Measurements from ENCODE around the gene PPP6R3.

The PPP6R3 gene

GRCh38 chr11:68569357-68569756, 108.8 kb downstream of the PPP6R3 start:
- no peak for DNase-seq

GRCh38 chr11:68570691-68571090, 110.1 kb downstream of the PPP6R3 start:
- no peak for DNase-seq

- no peak for DNase-seq
Observed at GRCh38 chr11:68574308-68574707, 113.8 kb downstream of the PPP6R3 start.

DNA sequence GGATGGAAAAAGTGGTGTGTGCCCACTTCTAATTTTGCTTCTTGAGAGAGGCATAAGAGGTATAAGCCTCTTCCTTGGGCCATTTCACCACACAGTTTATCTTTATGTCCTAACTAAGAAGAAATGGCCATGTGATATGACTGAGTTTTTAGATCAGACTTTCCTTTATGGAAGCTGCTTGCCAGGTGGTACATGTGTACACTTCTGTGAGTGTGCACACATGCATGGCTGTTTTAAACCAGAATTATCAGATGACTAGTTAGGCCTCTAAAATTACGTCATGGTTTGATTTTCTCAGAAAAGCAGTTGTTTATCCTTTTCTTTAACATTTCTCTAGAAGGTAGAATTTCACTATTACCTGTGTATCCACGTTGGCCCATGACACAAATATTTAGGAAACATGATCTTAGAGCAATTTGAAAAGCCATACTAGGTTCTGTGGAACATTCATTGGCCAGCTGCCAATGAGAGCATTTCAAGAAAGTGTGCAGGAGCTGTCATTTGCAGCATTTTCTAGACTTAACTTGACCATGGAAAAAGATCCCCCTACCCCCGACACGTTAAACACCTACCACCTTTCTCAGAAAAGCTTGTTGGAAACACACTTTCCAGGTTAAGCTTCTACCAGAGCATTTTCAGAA, 114.6 kb downstream of the PPP6R3 start:
- no peak for DNase-seq

DNA sequence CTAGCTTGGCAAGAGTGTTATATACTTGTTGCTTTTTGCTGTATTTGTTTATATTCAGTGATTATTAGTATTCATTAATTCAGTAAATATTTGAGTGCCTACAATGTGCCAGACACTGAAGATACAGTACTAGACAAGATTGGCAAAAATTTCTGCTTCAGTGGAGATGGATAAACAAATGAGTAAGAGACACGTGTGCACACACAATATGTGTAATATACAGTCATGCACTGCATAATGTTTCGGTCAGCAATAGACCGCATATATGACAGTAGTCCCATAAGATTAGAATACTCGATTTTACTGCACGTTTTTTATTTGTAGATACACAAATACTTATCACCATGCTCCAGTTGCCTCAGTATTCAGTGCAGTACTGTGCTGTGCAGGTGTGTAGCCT, 118.9 kb downstream of the PPP6R3 start:
- DNase-seq: no peak

- DNase-seq: no peak
Observed at GRCh38 chr11:68581439-68581838, 120.9 kb downstream of the PPP6R3 start.

- no peak for DNase-seq
Observed at GRCh38 chr11:68581901-68582300, 121.3 kb downstream of the PPP6R3 start.

DNA sequence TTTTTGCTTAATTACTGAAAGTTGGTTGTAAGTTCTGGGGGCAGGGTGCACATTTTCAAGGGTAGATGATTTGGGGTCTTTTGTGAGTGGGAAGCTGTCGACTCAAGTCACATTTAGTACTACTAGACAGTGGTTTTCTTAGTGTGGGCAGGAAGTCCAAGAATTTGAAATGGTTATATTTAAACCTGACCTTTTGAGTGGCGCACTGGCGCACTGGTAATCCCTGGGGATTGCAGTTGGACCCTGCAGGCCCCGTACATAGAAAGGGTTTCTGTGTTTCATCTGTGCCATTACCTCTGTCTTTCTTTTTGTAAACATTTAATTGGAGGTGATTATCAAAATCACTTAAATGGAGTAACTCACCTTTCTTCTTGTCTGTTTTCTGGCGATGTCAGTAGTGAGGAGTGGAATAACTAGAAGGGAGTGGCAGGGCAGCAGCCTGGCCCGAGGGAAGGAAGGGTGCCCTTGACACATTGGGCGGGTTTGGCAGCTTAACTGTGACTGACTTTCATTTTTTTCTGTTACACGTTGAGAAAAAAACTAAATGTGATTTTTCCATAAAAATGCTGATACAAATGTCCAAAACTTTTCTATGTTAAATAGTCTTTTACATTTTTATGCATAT, 122.0 kb downstream of the PPP6R3 start:
- DNase-seq: no peak

DNA sequence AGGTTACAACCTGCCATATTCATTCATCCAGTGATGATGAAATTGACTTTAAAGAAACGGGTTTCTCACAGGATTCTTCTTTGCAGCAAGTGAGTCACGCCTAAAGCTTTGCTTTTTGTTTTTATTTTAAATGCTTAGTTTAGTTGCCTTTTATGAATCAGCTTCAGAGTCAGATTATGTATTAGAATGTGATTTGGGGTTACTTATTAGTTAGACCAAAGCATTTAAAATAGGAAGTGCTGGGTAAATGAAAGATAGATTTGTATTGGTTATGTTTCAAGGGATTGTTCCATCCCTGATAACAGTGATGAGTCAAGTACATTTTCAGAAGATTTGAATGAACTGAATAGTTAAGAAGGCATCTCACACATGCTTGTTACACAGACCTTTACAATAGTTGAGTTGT, 122.5 kb downstream of the PPP6R3 start:
- no peak for DNase-seq

DNA sequence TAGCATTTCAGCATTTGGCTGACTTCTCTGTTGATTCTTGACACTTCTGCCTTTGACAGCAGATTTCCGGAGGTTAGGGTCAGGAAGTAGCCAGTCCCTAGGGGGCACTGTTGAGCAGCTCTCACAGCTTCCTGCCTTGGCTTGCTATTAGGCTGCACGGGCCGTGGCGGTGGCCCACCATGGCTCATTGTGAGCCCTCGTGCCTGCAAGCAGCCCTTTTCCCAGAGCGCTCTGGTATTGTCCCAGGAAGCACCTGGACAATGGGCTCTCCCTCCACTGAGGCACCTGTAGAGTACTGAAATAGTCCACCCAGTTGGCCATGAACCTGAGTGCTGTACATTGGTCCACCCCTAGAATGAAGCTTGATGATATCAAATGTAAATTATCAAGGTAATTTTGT, 123.5 kb downstream of the PPP6R3 start:
- no peak for DNase-seq

- DNase-seq: no peak
Observed at GRCh38 chr11:68584991-68585524, 124.5 kb downstream of the PPP6R3 start.

DNA sequence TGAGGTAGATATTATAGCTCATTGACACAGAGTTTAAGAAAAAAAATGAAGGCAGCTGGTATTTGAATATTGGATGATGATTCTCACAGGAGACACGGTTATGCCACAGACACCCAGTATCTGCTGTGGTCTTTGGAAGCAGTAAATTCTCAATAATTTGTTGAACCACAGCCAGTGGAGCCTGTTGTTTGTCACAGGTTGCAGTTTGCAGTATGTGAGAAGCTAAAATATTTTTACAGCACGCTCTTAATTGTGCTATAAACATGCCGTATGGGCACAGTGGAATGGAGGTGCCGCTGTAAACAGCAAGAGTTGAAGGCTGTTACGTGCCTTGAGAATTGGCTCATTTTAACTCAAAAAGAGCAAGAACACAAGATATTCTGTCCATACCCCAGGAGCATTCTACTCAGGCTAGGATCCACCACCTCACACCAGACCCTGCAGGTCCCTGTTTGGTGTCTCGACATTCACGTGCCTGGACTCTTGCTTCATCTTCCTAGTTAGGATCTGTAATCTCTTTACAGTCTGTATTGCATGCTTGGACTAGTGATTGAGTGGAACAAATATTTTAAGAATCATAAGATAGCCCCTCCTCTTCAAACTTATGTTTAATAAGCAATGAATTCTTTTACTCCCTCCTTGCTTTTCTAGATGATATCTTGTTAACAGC, 129.1 kb downstream of the PPP6R3 start:
- DNase-seq: no peak

- no peak for DNase-seq
Observed at GRCh38 chr11:68591719-68592118, 131.2 kb downstream of the PPP6R3 start.

GRCh38 chr11:68593441-68593840, 132.9 kb downstream of the PPP6R3 start:
- no peak for DNase-seq

- DNase-seq: no peak
Observed at GRCh38 chr11:68594123-68594522, 133.6 kb downstream of the PPP6R3 start.

- DNase-seq: no peak
Observed at GRCh38 chr11:68596231-68596630, 135.7 kb downstream of the PPP6R3 start.

DNA sequence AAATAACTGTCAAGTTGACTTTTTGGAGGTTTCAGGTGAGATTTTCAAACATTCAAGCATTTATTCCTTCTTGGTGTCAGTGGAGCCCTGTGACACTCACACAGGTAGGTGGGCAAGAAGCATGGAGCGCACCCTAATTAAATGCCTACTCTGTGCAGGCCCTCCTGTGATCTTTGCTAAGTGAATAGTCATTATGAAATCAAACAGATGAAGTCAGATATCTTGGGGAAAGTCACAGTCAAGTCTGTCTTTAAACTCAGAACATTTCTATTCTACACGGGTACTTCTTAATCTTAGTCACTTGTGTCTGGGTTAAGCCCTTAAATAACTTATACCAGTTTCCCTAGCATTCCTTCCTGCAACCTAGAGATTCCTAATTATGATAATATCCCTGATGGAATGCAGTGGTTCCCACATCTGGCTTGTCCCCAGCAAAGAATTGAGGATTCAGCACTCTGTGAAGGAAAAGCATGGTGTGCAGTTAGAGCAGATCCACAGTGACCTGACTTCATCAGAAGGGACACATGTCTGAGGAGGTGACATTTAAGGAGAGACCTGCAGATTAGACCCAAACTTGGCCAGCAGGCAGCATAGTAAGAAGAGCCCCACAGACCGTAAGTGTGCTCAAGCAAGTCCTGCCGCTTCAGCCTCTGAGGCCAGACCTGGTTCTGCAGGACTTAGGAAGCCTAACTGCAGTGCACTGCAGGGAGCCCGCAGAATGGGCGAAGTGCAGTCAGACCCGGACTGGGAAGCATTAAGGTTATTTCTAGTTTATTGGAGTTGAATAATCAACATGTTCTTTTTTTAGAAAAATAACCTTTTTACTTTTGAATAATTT, 138.5 kb downstream of the PPP6R3 start:
- DNase-seq: no peak

GRCh38 chr11:68601147-68601546, 140.6 kb downstream of the PPP6R3 start:
- no peak for DNase-seq

DNA sequence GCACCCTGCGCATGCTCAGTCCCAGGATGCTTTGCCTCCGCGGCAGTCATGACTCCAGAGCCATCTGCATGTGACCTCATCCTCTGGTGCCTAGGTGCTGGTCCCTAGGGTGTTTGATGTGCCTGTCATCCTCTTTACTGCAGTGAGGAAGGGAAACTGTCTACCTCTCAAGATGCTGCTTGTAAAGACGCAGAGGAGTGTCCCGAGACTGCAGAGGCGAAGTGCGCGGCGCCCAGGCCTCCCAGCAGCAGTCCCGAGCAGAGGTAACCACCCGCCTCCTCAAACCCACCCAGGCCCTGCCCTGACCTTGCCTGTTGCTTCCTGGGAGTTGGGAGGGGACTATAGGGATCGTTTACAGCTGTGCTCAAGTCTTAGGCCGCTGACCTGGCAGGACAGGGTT, 149.2 kb downstream of the PPP6R3 start:
- DNase-seq: no peak

- DNase-seq: no peak
Observed at GRCh38 chr11:68610452-68611116, 150.0 kb downstream of the PPP6R3 start.

- DNase-seq: no peak
Observed at GRCh38 chr11:68615657-68616056, 155.1 kb downstream of the PPP6R3 start.

- no peak for DNase-seq
Observed at GRCh38 chr11:68617925-68618809, 157.6 kb downstream of the PPP6R3 start.
